AG20443 (cell line): ENCODE measurements around the gene CUBN.

Experiments used
- DNase-seq: peaks from one replicate; pipeline ENCODE4 v3.0.0; 2012; ENCODE audit warnings: low spot score, mixed read lengths

The CUBN gene

GRCh38 chr10:17068953-17069352 lies 60.7 kb downstream of the CUBN start:
- DNase-seq = no peak

DNA sequence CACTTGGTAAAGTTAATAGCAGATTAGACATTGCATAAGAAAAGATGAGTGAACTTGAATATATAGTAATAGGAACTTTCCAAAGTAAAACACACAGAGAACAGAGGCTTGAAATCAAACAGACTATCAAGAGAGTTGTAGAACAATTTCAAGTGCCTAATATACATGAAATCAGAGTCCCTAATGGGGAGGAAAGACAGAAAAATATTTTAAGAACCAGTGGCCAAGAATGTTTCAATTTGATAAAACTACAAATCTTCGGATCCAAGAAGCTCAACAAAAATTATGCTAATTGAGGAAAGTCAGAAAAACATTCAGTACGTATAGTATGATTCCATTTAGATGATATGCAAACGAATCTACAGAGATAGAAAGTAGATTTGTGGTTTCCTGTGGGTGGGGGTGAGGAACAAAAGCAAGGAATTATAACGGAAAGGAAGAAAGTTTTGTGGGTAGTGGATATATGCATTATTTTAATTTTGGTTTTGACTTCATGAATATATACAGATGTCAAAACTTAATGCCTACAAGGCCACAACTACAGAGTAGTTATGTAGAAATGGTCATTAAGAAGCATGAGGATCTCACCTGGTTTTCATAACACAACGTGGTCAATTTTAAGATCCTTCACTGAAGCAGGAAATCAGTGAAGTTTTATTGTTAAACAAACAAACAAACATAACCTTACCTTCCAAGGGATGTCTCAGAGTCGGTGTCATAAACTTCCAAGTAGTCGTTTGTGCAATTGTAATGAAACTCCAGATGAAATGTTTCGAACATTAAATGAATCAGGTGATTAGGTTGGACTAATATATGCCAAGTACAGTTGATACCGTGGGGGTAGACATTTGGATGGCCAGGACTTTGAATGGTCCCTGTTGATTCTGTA lies 62.0 kb downstream of the CUBN start:
- DNase-seq = no peak

DNA sequence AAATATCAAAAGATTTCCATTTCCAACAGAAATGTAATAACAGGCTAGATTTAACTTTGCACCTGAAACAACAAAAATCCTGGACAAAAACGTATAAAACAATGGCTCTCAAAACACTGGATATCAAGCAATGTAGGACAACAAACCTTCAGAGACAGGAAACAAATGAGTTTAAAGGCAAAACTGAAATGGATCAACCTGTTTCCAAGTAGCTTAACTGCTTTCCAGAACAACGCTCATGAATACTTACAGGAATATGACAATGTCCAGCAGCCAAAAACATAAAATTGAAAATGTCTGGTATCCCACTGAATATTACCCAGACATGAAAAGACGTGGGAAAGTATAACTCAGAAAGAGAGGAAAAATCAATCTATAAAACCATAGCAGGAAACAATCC lies 62.8 kb downstream of the CUBN start:
- no peak for DNase-seq

DNA sequence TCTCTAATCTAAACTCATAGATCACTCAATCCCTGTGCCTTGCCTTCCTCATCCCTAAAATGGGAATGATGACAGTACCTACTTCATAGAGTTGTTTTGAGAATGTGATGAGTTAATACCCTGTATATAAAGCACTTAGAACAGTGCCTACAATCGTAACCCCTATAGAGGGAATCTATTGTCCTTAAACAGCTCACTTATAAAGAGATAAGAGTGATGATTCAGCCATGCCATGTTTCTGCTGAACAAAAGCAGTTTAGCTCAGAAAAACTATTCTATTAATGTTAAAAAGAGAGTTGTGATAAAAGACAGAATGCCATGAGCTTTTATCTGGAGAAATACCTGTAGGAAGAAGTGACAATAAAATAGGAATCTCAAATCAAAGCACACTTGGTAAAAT lies 63.6 kb downstream of the CUBN start:
- DNase-seq = no peak

DNA sequence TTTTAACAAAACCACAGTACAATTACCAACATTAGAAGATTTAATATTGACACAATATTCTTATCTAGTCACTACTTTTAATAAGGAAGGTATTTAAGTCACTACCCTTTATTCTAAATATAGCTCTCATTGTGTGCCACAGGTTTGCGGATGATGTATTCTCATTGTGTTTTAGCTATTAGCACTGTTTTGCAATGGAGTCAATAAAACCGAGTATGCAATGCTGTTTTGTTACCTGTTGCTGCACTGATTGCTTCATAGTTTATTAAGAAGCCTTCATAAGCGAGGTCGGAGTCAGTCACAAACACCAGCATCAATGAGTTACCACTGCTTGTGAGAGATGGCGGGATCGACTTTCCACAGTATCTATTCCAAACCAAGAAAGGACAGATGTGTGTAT lies 64.3 kb downstream of the CUBN start:
- DNase-seq = no peak

DNA sequence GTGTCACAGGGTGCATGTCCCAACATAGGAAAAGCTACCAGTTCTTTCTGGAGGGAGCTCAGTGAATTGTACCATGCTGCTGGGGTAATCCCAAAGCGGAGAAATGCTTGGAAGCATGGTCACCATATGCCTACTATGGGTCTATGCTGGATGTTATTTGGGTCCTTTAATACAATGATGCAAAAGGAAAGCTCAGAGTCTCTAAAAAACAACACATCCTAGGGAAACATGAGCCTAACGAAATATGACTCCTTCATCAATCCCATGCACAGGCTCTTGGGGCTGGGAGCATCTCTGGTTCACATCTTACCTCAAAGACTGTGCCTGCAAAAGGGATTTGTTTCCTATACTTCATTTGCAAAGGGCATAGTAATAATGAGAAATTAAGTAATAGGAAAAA lies 65.2 kb downstream of the CUBN start:
- DNase-seq = no peak

DNA sequence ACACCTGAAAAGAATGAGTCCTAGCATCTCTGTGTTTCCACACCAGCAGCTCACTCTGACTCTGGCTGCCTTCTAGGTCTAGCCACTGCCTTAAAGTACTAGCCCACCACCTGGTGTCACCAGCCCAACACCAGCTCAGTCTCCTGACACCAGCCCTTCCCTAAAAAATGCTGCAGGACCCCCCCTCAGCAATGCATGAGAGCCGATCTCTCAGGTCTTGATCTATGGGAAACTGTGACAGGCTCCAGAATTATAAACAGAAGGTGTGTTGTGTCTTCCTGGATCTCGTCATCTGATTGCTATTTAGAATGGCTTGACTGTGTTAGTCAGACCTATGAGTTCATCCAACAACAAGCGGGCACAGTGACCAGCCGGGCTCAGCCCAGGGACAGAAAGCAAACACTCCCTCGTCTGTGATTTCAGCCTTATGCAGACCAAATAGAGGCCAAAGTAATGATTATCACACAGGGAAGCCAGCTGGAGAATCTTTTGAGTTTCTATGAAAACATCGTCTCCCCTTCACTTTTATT lies 66.6 kb downstream of the CUBN start:
- DNase-seq = peak; percentile 78

DNA sequence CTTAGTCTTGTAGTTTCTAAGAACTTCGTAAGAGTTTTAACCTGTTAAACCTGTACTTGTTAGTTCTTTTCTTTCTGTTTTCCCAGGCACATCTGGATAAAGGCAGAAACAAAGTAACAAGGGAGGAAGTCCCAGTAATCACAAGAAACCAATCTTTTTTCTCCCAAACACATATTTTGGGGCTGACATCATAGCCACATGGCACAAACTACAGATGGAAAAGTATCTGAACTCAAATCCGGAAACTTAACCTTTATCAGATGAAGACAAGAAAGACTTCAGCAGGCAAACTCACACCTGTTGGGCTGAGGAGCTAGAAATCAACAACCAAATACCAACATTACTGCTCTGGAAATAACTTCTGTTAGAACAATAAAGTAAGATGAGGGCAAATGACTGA lies 67.1 kb downstream of the CUBN start:
- peak; percentile 52 for DNase-seq

GRCh38 chr10:17062009-17062408 lies 67.6 kb downstream of the CUBN start:
- peak; percentile 27 for DNase-seq

DNA sequence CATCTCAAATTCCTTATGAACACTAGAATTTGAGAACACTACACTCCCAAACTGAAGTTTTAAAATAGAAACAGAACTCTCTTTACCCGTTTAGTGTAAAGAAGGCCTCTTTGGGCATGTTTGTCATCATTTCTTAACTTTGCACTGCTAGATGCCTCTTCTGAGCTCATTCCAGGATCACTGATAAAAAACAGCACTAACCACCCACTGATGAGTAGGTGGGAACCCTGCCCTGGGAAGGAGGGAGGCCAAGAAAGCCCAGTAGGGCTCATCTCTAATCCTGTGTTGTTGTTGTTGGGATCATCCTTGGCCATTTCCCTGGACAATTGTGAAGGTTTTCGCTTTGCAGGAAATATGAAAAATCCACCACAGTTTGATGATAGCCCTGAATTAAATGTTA lies 68.2 kb downstream of the CUBN start:
- DNase-seq = peak; percentile 21

GRCh38 chr10:17060289-17060688 lies 69.3 kb downstream of the CUBN start:
- no peak for DNase-seq

GRCh38 chr10:17059197-17059688 lies 70.4 kb downstream of the CUBN start:
- DNase-seq = peak; percentile 48

GRCh38 chr10:17058093-17058492 lies 71.5 kb downstream of the CUBN start:
- DNase-seq = no peak

GRCh38 chr10:17056781-17057428 lies 72.7 kb downstream of the CUBN start:
- DNase-seq = peak; percentile 38

- DNase-seq = no peak
These were observed 76.1 kb downstream of the CUBN start for GRCh38 chr10:17053513-17053912.

DNA sequence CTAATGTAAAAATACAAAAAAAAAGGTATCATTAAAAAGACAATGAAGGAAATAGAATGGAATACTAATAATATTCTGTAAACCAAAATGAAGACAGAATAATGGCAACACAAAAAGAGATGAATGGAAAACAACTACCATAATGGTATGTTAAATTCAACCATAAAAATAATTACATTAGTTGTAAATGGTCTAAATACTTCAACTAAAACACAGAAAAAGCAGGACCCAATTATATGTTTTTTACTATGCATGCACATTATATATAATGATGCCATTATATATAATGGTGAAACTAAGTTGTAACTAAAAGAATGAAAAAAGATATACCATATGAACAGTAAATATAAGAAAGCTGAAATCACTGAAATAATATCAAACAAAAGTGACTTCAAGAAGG lies 76.5 kb downstream of the CUBN start:
- no peak for DNase-seq

DNA sequence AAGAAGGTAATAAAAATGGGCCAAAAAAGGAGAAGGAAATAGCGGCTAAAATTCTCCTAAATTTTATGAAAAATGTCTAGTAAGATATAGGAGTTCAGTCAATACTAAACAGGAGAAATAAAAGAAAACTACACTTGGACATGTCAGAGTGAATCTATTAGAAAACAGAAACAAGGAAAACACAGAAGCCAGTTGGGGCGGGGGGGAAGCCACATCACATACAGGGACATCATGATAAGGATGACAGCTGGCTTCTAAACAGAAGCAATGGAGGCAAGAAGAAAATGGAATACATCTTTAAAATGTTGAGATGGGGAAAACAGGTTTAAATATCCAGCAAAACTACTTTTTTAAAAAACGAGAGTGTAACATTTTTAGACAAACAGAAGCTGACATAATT lies 77.8 kb downstream of the CUBN start:
- no peak for DNase-seq

GRCh38 chr10:17049195-17049594 lies 80.4 kb downstream of the CUBN start:
- no peak for DNase-seq

DNA sequence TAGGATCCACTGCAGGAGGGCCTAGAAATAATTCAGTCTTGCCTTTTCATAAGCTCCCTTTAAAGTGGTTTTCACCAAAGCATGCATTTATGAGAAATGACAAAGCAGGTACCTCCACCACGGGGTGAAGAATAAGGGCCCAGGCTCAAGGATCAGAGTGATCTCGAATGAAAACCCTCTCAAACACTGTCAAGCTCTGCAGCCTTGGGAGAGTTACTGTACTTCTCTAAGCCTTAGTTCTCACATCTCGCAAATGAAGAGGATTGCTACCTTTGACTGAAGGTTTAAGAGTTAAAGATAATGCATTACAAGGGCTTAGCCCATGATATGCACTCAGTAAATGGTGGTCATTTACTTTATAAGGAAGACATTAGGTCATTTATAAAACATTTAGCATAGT lies 81.7 kb downstream of the CUBN start:
- no peak for DNase-seq

GRCh38 chr10:17046989-17047388 lies 82.6 kb downstream of the CUBN start:
- DNase-seq = no peak

GRCh38 chr10:17043586-17043985 lies 86.0 kb downstream of the CUBN start:
- DNase-seq = no peak

DNA sequence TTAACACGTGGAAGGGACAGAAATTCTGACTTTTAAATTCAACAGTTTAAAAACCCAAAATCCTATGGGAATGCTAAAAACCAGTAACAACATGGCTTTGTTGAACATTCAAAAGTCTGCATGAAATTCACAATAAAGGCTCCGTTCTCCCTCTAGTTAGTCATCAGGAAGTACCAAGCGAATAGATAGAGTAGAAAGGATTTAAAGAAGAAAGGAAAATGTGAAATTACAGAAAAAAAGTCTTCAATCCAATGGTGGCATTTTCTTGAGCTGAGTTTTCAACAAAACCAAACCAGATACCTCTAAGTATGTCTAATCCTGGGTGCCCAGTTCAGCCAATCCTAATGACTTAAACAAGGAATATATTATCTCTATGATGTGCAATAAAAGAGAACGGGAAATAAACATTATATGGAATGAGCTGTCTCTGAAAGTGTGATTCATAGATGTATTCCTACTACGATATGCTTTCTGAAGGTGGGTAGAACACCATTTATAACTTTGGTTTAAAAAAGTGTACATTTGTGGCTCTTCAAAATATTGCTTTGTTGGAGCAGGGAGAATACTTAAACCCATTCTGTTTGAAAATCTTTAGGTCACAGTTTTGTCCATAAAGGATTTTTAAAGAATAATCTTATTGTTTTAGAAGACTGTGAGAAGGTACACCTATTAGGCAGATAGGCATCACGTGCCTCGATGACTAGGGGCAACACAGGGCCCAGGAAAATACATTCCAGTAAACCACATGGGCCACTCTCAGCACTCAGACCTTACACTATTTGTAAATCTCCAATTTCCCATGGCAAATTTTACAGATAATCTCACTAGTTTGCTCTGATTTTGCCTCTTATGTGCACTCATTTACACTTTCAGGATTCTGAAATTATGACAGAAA lies 87.7 kb downstream of the CUBN start:
- DNase-seq = no peak
